ENCODE measurements around the gene CDH23. TPM values are rescaled to one million over a fixed set of nuclear protein-coding genes. Genes with fewer than 3 reads are reported as not detected.

Gene CDH23
- polyA plus RNA-seq, 1 donor from 2014 or later = 6.6 TPM

GRCh38 chr10:71487726-71488125 is 91.0 kb downstream of the CDH23 start:
- H3F3A ChIP-seq (ENCODE audit: insufficient read depth, low read length, poor library complexity, severe bottlenecking) = no peaks in the 10 kb centered on the region
- H4K20me1 ChIP-seq (ENCODE audit: insufficient read depth) = no peaks in the 10 kb centered on the region
- no peak overlapping the region for H3K4me2 ChIP-seq (ENCODE audit: low read length)
- no peaks in the 10 kb centered on the region for H3K27me3 ChIP-seq (ENCODE audit: insufficient read depth, low read depth, low read length)
- H3K9me3 ChIP-seq (ENCODE audit: low read length) = no peaks in the 10 kb centered on the region
- no peaks in the 10 kb centered on the region for H3K36me3 ChIP-seq (ENCODE audit: insufficient read depth, low read length)
- H3K27ac ChIP-seq (ENCODE audit: low read length) = no peak overlapping the region
- no peaks in the 10 kb centered on the region for H3K9me2 ChIP-seq (ENCODE audit: insufficient read depth, low read length)
- no peaks in the 10 kb centered on the region for H3K79me2 ChIP-seq (replicated peaks; ENCODE audit: insufficient read depth, low read length)
- H2AFZ ChIP-seq (ENCODE audit: low read depth, low read length) = no peak overlapping the region
- H3K9ac ChIP-seq (ENCODE audit: low read length) = no peak overlapping the region
- no peak overlapping the region for H3K4me3 ChIP-seq (ENCODE audit: low read length)
- no peak for TF ChIP-seq POLR2AphosphoS5 (IDR thresholded peaks at IDR 0.05)
- TF ChIP-seq TAF1 (IDR thresholded peaks at IDR 0.05; ENCODE audit: low read depth) = no peak
- TF ChIP-seq, protein P1, sequence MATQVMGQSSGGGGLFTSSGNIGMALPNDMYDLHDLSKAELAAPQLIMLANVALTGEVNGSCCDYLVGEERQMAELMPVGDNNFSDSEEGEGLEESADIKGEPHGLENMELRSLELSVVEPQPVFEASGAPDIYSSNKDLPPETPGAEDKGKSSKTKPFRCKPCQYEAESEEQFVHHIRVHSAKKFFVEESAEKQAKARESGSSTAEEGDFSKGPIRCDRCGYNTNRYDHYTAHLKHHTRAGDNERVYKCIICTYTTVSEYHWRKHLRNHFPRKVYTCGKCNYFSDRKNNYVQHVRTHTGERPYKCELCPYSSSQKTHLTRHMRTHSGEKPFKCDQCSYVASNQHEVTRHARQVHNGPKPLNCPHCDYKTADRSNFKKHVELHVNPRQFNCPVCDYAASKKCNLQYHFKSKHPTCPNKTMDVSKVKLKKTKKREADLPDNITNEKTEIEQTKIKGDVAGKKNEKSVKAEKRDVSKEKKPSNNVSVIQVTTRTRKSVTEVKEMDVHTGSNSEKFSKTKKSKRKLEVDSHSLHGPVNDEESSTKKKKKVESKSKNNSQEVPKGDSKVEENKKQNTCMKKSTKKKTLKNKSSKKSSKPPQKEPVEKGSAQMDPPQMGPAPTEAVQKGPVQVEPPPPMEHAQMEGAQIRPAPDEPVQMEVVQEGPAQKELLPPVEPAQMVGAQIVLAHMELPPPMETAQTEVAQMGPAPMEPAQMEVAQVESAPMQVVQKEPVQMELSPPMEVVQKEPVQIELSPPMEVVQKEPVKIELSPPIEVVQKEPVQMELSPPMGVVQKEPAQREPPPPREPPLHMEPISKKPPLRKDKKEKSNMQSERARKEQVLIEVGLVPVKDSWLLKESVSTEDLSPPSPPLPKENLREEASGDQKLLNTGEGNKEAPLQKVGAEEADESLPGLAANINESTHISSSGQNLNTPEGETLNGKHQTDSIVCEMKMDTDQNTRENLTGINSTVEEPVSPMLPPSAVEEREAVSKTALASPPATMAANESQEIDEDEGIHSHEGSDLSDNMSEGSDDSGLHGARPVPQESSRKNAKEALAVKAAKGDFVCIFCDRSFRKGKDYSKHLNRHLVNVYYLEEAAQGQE (IDR thresholded peaks at IDR 0.05; ENCODE audit: borderline replicate concordance) = no peak

DNA sequence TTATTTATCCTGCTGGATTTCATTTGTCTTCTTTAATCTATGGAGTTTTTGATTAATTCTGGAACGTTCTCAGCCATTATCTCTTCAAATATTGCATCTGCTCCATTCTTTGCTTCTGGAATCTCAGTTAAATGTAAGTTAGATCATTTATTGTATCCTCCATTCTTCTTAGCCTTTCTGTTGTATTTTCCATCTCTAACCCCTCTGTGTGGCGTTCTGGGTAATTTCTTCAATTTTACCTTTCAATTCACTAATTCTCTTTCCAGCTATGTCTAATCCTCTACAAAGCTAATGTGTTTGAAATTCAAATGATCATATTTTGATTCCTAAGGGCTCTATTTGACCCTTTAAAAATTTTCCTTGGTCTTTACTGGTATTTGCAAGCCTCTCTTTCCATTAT is 92.4 kb downstream of the CDH23 start:
- Histone ChIP-seq H3F3A (ENCODE audit: insufficient read depth, low read length, poor library complexity, severe bottlenecking) (no peaks in the 10 kb centered on the region), H3K4me2 (ENCODE audit: low read length) (no peak overlapping the region), H2AFZ (ENCODE audit: low read depth, low read length) (no peak overlapping the region), H3K4me3 (ENCODE audit: low read length) (no peak overlapping the region), H3K9me3 (ENCODE audit: low read length) (no peaks in the 10 kb centered on the region), H3K36me3 (ENCODE audit: insufficient read depth, low read length) (no peaks in the 10 kb centered on the region), H4K20me1 (ENCODE audit: insufficient read depth) (no peaks in the 10 kb centered on the region), H3K79me2 (replicated peaks; ENCODE audit: insufficient read depth, low read length) (no peaks in the 10 kb centered on the region), H3K27ac (ENCODE audit: low read length) (no peak overlapping the region), H3K27me3 (ENCODE audit: insufficient read depth, low read depth, low read length) (no peaks in the 10 kb centered on the region), H3K9me2 (ENCODE audit: insufficient read depth, low read length) (no peaks in the 10 kb centered on the region), H3K9ac (ENCODE audit: low read length) (no peak overlapping the region)
- TF ChIP-seq, protein P1 (IDR thresholded peaks at IDR 0.05; ENCODE audit: borderline replicate concordance) = no peak

GRCh38 chr10:71492872-71493271 is 96.2 kb downstream of the CDH23 start:
- no peaks in the 10 kb centered on the region for H4K20me1 ChIP-seq (ENCODE audit: insufficient read depth)
- H3F3A ChIP-seq (ENCODE audit: insufficient read depth, low read length, poor library complexity, severe bottlenecking) = no peaks in the 10 kb centered on the region
- H3K9ac ChIP-seq (ENCODE audit: low read length) = no peak overlapping the region
- no peaks in the 10 kb centered on the region for H3K27me3 ChIP-seq (ENCODE audit: insufficient read depth, low read depth, low read length)
- H3K27ac ChIP-seq (ENCODE audit: low read length) = no peak overlapping the region
- H3K9me3 ChIP-seq (ENCODE audit: low read length) = no peaks in the 10 kb centered on the region
- no peak overlapping the region for H3K4me2 ChIP-seq (ENCODE audit: low read length)
- TF ChIP-seq, protein P1 (IDR thresholded peaks at IDR 0.05; ENCODE audit: borderline replicate concordance) = no peak
- TF ChIP-seq TAF1 (IDR thresholded peaks at IDR 0.05; ENCODE audit: low read depth) (no peak), RAD21 (conservative IDR thresholded peaks at IDR 0.05) (no peak), MXI1 (conservative IDR thresholded peaks at IDR 0.05; ENCODE audit: poor library complexity, severe bottlenecking) (no peak), EP300 (conservative IDR thresholded peaks at IDR 0.05; ENCODE audit: poor library complexity, severe bottlenecking) (no peak)
- H2AFZ ChIP-seq (ENCODE audit: low read depth, low read length) = no peak overlapping the region
- H3K36me3 ChIP-seq (ENCODE audit: insufficient read depth, low read length) = no peaks in the 10 kb centered on the region
- H3K4me3 ChIP-seq (ENCODE audit: low read length) = no peak overlapping the region
- H3K79me2 ChIP-seq (replicated peaks; ENCODE audit: insufficient read depth, low read length) = no peaks in the 10 kb centered on the region
- H3K9me2 ChIP-seq (ENCODE audit: insufficient read depth, low read length) = no peaks in the 10 kb centered on the region

Measured in neural cell (in vitro differentiated cells).